GM23248 (cell line): ENCODE measurements around the gene ITK. TPM values are rescaled to one million over a fixed set of nuclear protein-coding genes. Genes with fewer than 3 reads are reported as not detected.

Experiments used
- DNase-seq: peaks from one replicate; pipeline ENCODE4 v3.0.0-alpha.2; 2015
- H2AFZ ChIP-seq: fragments of 200-600 bp; sonication (generic); 2 replicates; pipeline ENCODE4 v1.6.1; 2016; ENCODE audit warnings: antibody characterized with exemption
- H3F3A ChIP-seq: fragments of 200-600 bp; sonication (generic); 2 replicates; pipeline ENCODE4 v1.6.1; 2016; ENCODE audit warnings: mild to moderate bottlenecking, antibody characterized with exemption, mixed run types; ENCODE audit not compliant: insufficient read depth
- H3K27ac ChIP-seq: fragments of 200-600 bp; sonication (generic); 2 replicates; pipeline ENCODE4 v1.5.1; 2016; ENCODE audit warnings: mild to moderate bottlenecking
- H3K27me3 ChIP-seq: fragments of 200-600 bp; sonication (generic); replicated peaks from 2 replicates; pipeline ENCODE4 v1.6.1; 2016; ENCODE audit warnings: mild to moderate bottlenecking; ENCODE audit not compliant: insufficient read depth
- H3K36me3 ChIP-seq: fragments of 200-600 bp; sonication (generic); 2 replicates; pipeline ENCODE4 v1.6.1; 2016; ENCODE audit warnings: low read depth, mild to moderate bottlenecking
- H3K4me1 ChIP-seq: fragments of 200-600 bp; sonication (generic); 2 replicates; pipeline ENCODE4 v1.6.1; 2016; ENCODE audit warnings: mild to moderate bottlenecking; ENCODE audit not compliant: insufficient read depth
- H3K4me2 ChIP-seq: fragments of 200-600 bp; sonication (generic); one replicate; pipeline ENCODE4 v1.6.1; 2016; ENCODE audit warnings: mild to moderate bottlenecking; ENCODE audit not compliant: unreplicated experiment
- H3K4me3 ChIP-seq: fragments of 200-600 bp; sonication (generic); 2 replicates; pipeline ENCODE4 v1.5.1; 2016; ENCODE audit warnings: mild to moderate bottlenecking
- H3K79me2 ChIP-seq: fragments of 200-600 bp; sonication (generic); 2 replicates; pipeline ENCODE4 v1.6.1; 2016; ENCODE audit warnings: mild to moderate bottlenecking; ENCODE audit not compliant: insufficient read depth
- H3K9ac ChIP-seq: fragments of 200-600 bp; sonication (generic); 2 replicates; pipeline ENCODE4 v1.6.1; 2016; ENCODE audit warnings: mild to moderate bottlenecking
- H3K9me2 ChIP-seq: fragments of 200-600 bp; sonication (generic); 2 replicates; pipeline ENCODE4 v1.6.1; 2016; ENCODE audit warnings: mixed run types, mild to moderate bottlenecking, moderate library complexity; ENCODE audit not compliant: insufficient read depth
- H3K9me3 ChIP-seq: fragments of 200-600 bp; sonication (generic); one replicate; pipeline ENCODE4 v1.6.1; 2017; ENCODE audit warnings: low read depth
- H4K20me1 ChIP-seq: fragments of 200-600 bp; sonication (generic); 2 replicates; pipeline ENCODE4 v1.6.0; 2016; ENCODE audit not compliant: insufficient read depth
- EZH2 ChIP-seq: fragments of 200-600 bp; sonication (generic); IDR thresholded peaks from 2 replicates; pipeline ENCODE4 v1.6.1; 2018; ENCODE audit warnings: antibody characterized with exemption, mild to moderate bottlenecking; ENCODE audit not compliant: insufficient read depth, poor library complexity, severe bottlenecking
- EZH2phosphoT487 ChIP-seq: fragments of 200-600 bp; sonication (generic); IDR thresholded peaks from 2 replicates; pipeline ENCODE4 v1.6.1; 2018; ENCODE audit warnings: antibody characterized with exemption, moderate library complexity, mild to moderate bottlenecking, low read depth; ENCODE audit not compliant: insufficient read depth
- WGBS, 2 experiments: methylation state at CpG; one replicate each; pipeline ENCODE4 v1.1.6; 2015 to 2017; ENCODE audit warnings: low lambda C conversion rate in 2 of 2, low coverage in 1 of 2; ENCODE audit errors: missing lambda C conversion rate in 2 of 2; 5-methylcytosine and 5-hydroxymethylcytosine counted together
- in situ Hi-C: fragments of 300-500 bp; cut with MboI; formaldehyde crosslinking; loops from 2 replicates; pipeline ENCODE4 v1.15.0; 2020
- polyA plus RNA-seq: library from polyadenylated mRNA; unstranded; fragments of >200 nt; fragmentation: Nextera tagmentation; extraction: Ambion mirVana; gene quantifications from 2 replicates; pipeline ENCODE4 v1.2.1, GENCODE V29; 2016
- total RNA-seq: library from RNA; depleted of rRNA; stranded (reverse); fragments of >200 nt; shearing (Covaris generic); gene quantifications from 2 replicates; pipeline ENCODE4 v1.2.3, GENCODE V29; 2014

Gene ITK
- total and polyA plus RNA-seq, 2 experiments from 2014 or later: 0.11 TPM; not detected in 1

DNA sequence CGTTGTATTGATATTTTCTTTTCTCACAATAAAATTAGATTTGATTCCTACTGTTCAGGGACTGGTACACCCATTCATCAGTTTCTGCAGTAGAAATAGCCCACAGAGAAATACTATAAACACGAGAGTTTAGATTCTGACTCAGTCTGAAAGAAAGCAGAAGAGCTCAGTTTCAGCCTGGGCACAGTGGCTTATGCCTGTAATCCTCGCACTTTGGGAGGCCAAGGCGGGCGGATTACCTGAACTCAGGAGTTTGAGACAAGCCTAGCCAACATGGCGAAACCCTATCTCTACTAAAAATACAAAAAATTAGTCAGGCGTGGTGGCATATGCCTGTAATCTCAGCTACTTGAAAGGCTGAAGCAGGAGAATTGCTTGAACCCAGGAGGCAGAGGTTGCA, 8.6 kb downstream of the ITK start:
- Histone ChIP-seq H4K20me1 (no peaks in the 10 kb centered on the region), H3K4me3 (no peak overlapping the region), H2AFZ (no peak overlapping the region), H3K9me3 (no peaks in the 10 kb centered on the region), H3K4me2 (no peak overlapping the region), H3K36me3 (no peaks in the 10 kb centered on the region), H3K4me1 (no peaks in the 10 kb centered on the region), H3K27ac (no peak overlapping the region), H3K27me3 (peaks cover 42% of the 10 kb centered on the region), H3K9me2 (no peaks in the 10 kb centered on the region), H3K9ac (no peak overlapping the region), H3F3A (no peaks in the 10 kb centered on the region), H3K79me2 (no peaks in the 10 kb centered on the region)
- no peak for DNase-seq
- TF ChIP-seq EZH2 (no peak), EZH2phosphoT487 (no peak)
- 47 to 51% methylated on average over 7 of the region's 7 CpGs for WGBS, 2 experiments
- in situ Hi-C loops: no loop called here

- no peak overlapping the region for H3K9ac ChIP-seq
- H3K9me3 ChIP-seq: no peaks in the 10 kb centered on the region
- H3K79me2 ChIP-seq: no peaks in the 10 kb centered on the region
- H3K27me3 ChIP-seq: peaks cover 66% of the 10 kb centered on the region
- 47 to 56% methylated on average over 10 of the region's 10 CpGs for WGBS, 2 experiments
- no peak overlapping the region for H2AFZ ChIP-seq
- H3K36me3 ChIP-seq: no peaks in the 10 kb centered on the region
- no peaks in the 10 kb centered on the region for H4K20me1 ChIP-seq
- H3K4me1 ChIP-seq: no peaks in the 10 kb centered on the region
- no peak overlapping the region for H3K27ac ChIP-seq
- no peaks in the 10 kb centered on the region for H3F3A ChIP-seq
- H3K4me2 ChIP-seq: no peak overlapping the region
- H3K9me2 ChIP-seq: no peaks in the 10 kb centered on the region
- in situ Hi-C loops: no loop called here
- H3K4me3 ChIP-seq: no peak overlapping the region
- DNase-seq: no peak
- TF ChIP-seq EZH2 (no peak), EZH2phosphoT487 (no peak)
These were observed 13.2 kb downstream of the ITK start for GRCh38 chr5:157193699-157194424.

GRCh38 chr5:157196045-157196444, 15.4 kb downstream of the ITK start:
- Histone ChIP-seq H3K9me3 (no peaks in the 10 kb centered on the region), H3K4me1 (no peaks in the 10 kb centered on the region), H3K79me2 (no peaks in the 10 kb centered on the region), H4K20me1 (no peaks in the 10 kb centered on the region), H2AFZ (no peak overlapping the region), H3K27me3 (peaks cover 72% of the 10 kb centered on the region), H3K4me2 (no peak overlapping the region), H3K27ac (no peak overlapping the region), H3K9ac (no peak overlapping the region), H3K36me3 (no peaks in the 10 kb centered on the region), H3F3A (no peaks in the 10 kb centered on the region), H3K9me2 (no peaks in the 10 kb centered on the region), H3K4me3 (no peak overlapping the region)
- DNase-seq: no peak
- no peak for TF ChIP-seq EZH2phosphoT487
- no peak for TF ChIP-seq EZH2
- in situ Hi-C loops: no loop called here

DNA sequence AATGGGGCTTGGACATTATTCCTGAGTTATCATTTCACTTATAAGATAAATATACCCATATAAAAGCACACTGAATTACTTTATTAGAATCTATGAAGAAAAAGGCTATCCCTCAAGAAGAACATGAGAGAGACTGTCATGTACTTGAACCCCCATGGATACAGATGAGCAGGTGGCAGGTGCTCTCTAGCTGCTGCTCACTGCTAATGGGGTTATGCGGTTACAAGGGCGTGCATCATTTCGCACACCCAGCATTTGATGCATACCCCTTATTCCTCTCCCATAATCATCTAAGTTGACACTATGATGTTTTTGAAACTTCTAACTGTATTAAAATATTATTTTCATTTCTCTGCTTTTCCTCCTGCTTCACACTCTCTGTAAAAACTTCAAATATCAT, 16.4 kb downstream of the ITK start:
- Histone ChIP-seq H3K9ac (no peak overlapping the region), H2AFZ (no peak overlapping the region), H3K9me2 (no peaks in the 10 kb centered on the region), H3K27me3 (peaks cover 71% of the 10 kb centered on the region), H3K9me3 (no peaks in the 10 kb centered on the region), H3K36me3 (no peaks in the 10 kb centered on the region), H3K79me2 (no peaks in the 10 kb centered on the region), H3K4me3 (no peak overlapping the region), H3K4me1 (no peaks in the 10 kb centered on the region), H4K20me1 (no peaks in the 10 kb centered on the region), H3K4me2 (no peak overlapping the region), H3F3A (no peaks in the 10 kb centered on the region), H3K27ac (no peak overlapping the region)
- WGBS, 2 experiments: 56 to 77% methylated on average over 3 of the region's 3 CpGs
- TF ChIP-seq EZH2 (no peak), EZH2phosphoT487 (no peak)
- in situ Hi-C loops: no loop called here
- no peak for DNase-seq
